Activated gamma-delta T cell (primary cell): ENCODE results near the gene B4GALT5.
A peak's percentile ranks its signal among the peaks of the same experiment; 100 is the strongest.
"Not testable (repeated sequence)": the region's sequence is repeated elsewhere in the genome, so short reads cannot be mapped to it uniquely, and the experiment has no call there.

Experiments
- DNase-seq: peaks from one replicate; lab custom pipeline; 2025; lab: John Stamatoyannopoulos, UW

B4GALT5 gene

DNA sequence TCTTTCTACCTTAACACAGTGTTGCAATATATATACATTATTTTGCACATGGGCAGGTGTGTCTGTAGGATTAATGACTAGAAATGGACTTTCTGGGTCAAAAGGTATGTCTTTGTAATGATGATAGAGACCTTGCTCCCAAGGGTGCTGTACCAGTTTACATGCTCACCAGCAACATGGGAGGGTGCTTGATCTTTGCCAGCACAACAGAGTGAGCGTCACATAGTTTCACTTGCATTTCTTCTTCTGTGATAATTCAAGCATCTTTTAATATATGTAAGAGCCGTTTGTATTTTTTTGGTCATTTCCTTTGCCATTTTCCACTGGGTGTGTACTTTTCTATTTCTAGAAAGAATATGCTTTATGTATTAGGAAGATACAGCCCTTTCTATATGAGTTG lies 23.6 kb upstream of the B4GALT5 start:
- no peak for DNase-seq

DNA sequence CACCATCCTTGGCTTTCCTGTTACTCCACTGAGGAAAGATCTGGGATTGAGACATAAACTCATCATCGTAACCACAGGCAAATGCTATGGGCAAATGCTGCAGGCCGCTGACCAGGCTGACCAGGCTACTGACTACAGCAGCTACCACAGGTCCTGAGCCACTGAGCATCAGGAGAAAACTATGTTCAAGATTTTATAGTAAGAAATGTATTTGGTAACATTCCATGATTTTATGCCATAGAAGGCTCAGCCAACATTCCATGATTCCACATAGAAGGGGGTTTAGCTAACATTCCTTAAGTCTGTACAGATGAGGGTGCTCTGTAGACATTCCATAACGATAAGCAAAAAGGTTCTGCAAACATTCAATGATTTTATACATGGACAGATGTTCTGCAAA lies 16.1 kb upstream of the B4GALT5 start:
- DNase-seq: no peak

DNA sequence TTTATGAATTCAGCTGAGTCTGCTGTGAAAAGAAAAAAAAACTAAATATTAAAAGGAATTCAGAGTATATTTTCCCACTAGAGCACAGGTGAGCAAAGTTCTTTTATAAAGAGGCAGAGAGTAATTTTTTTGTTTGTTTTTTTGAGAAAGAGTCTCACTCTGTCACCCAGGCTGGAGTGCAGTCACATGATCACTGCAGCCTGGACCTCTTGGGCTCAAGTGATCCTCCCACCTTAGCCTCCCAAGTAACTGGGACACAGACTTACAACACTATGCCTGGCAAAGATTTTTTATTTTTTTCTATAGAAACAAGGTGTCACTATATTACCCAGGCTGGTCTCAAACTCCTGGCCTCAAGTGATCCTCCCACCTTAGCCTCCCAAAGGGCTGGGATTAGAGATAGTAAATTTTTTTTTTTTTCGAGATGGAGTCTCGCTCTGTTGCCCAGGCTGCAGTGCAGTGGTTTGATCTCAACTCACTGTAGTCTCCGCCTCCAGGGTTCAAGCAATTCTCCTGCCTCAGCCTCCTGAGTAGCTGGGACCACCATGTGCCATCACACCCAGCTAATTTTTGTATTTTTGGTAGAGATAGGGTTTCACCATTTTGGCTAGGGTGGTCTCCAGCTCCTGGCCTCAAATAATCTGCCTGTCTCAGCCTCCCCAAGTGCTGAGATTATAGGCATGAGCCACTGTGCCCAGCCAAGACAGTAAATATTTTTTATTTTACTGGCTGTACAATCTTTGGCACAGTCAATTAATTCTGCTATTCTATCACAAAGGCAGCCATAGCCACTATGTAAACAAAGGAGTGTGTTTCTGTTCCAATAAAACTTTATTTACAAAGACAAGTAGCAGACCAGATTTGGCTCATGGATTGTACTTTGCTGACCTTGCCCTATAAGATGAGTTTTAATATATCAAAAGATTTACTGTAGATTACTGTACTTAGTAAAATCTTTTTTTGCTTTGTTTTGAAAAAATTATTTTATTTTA lies 14.5 kb upstream of the B4GALT5 start:
- no peak for DNase-seq

GRCh38 chr20:49727478-49727877 lies 13.8 kb upstream of the B4GALT5 start:
- DNase-seq: no peak

GRCh38 chr20:49725694-49726093 lies 12.0 kb upstream of the B4GALT5 start:
- DNase-seq: no peak

GRCh38 chr20:49725224-49725606 lies 11.5 kb upstream of the B4GALT5 start:
- not testable (repeated sequence) for DNase-seq

DNA sequence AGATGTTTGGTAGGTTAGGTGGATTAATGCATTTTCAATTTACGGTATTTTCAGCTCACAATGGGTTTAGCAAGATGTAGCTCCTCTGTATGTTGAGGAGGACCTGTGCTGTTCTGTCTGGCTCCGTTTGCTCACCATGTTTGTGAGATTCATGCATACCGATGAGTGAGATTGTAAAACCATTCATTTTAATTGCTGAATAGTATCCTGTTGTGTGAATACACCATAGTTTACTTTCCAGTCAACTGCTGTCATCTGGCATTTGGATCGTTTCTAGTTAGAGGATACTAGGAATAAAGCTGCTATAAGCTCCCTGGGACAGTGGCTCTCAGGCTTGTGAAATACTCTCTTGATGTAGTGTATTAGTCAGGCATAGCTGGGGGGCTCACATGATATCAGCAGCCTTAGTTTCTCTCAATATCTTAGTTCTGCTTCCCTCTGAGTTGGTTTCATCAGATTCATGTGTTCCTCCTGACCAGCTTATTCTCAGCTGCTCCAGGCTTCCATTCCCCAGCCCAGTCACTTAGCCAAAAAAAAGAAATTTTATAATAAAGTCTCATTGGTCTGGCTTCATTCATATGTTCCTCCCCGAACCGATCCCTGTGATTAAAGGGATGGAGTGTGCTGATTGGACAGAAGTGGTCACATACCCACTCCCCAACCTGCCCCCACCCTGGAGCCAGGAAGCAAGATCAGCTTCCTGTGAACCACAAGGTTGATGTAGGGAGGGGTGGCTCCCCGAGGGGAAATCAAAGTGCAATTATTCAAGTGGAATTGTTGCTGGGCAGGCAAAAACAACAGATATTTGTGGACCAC lies 10.9 kb upstream of the B4GALT5 start:
- no peak for DNase-seq

DNA sequence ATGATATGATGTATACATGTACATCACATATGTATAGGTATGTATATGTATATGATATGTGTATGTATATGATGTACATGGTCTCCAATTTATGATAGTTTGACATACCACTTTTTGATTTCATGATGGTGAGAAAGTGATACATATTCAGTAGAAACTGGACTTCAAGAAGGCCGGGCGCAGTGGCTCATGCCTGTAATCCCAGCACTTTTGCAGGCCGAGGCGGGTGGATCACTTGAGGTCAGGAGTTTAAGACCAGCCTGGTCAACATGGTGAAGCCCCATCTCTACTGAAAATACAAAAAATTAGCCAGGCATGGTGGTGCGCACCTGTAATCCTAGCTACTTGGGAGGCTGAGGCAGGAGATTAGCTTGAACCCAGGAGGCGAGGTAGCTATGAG lies 10.1 kb upstream of the B4GALT5 start:
- DNase-seq: not testable (repeated sequence)

DNA sequence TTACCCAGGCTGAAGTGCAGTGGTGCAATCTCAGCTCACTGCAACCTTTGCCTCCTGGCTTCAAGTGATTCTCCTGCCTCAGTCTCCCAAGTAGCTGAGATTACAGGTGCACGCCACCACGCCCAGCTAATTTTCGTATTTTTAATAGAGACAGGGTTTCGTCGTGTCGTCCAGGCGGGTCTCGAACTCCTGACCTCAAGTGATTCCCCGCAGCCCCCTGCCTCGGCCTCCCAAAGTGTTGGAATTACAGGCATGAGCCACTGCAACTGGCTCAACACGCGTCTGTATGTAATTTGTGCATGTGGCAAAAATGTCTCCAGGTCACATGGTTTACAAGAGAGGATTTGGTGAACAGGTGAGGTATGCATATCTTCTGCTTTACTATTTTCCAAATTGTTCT lies 7.6 kb upstream of the B4GALT5 start:
- DNase-seq: not testable (repeated sequence)

DNA sequence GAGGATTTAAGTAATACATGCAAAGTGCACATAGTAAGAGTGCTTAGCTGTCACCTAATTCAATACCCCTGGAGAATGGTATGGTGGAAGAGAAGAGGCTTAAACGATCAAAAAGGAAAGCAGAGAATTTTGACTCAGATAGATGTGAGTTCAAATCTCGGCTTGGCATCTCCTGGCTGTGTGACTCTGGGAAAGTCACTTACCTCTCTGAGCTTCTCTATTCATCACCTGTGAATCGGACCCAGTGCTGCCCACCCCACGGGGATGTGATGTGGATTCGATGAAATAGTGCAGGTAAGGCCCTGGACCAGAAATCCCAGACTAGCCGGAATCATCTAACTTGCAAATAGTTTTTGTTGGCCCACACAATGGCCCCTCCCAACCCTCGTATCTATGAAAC lies 1.8 kb upstream of the B4GALT5 start:
- DNase-seq: no peak

GRCh38 chr20:49712996-49713752 lies 504 bp downstream of the B4GALT5 start:
- peak; percentile 41 for DNase-seq

DNA sequence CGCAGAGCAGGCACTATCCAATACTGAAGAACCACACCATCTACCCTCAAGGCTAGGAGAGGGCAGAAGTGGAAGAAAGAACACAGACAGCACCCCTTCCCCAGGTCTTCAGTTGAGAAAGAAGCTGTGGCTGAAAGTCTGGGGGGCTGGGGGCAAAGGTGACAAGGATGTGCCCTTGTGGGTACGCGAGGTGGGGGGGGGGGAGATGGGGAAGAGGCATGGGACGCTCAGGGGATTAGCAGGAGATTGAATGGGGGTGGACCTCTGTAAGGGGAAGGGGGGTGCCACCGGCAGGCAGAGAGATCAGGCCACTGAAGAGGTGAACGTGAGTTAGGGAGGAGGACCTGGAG lies 1.1 kb downstream of the B4GALT5 start:
- no peak for DNase-seq

DNA sequence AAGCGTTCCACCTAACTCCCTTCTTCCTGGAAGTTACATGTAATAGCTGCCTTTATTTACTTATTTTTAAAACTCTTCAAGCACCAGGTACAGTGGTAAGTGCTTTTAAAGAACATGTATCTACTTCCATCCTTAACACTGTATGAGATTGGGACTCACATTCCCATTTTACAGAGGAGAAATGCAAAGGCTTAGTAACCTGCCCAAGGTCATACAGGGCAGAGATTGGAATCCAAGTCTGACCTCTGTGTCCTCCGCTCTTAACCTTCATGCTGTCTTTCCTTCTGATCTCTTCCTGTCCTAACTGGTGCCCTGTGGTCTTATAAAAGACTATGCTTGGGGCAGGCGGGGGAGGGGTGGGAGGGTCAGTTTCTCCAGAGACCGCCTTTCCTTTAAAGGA lies 1.6 kb downstream of the B4GALT5 start:
- no peak for DNase-seq

DNA sequence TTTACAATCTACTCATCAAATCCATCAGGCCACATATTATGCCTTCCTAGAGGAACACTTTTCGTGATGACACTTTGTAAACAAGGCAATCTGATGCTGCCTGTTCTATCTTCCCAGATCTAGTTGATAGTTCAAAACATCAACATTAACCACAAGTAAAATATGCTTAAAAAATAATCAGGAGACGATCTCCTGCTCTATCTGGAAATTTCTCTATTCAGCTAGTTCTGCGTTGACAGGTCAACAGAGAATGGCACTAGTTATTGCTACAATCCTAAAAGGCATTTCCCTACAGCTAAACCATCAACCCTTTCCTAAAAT lies 2.1 kb downstream of the B4GALT5 start:
- DNase-seq: no peak

DNA sequence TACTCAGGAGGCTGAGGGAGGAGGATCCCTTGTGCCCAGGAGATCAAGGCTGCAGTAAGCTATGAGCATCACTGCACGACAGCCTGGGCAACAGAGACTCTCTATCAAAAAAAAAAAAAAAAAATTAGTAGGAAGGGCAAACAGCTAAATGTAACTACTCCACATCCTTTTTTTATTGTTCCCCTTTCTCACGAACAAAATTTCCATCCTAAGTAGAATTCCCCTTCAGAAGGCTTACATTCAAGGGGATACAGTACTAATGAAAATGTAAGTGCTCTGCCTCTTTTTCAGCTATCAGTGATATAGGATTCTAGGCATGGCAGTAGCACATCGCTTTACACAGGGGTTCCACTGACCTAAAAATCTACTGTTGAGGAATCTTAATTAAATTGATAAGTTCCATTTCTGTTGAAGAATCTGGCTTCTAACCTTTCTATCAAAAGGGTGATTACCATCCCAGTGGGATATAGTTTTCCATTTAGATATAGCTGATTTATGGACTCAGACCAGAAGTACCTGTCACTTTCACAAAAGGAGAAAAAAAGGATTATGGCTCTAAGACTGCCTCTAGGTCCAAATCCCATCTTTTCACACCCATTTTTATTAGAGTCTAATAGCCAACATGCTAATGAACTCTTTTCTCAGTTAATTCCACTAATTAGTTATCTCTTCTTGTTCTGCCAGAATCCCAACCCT lies 2.6 kb downstream of the B4GALT5 start:
- DNase-seq: no peak

DNA sequence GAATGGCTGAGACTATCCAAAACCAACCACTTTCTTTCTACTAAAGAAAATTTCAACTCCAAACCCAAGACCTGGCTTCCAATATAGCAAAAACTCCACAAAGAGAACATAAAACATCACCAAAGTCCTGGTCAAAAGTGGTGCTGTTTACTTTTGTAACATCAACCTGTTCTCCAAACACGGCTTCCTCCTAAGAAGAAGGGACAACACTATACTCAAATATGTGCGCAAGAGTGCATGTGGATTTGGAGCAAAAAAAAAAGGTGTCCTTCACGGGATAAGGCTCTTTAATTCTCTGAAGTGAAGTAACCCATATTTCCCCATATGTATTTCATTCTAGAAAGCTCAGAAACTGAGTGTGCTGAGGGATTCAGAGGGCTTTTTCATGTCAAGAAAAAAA lies 6.6 kb downstream of the B4GALT5 start:
- DNase-seq: no peak

- no peak for DNase-seq
Measured at GRCh38 chr20:49706630-49707091, 7.0 kb downstream of the B4GALT5 start.

- not testable (repeated sequence) for DNase-seq
Measured at GRCh38 chr20:49705893-49706292, 7.8 kb downstream of the B4GALT5 start.

DNA sequence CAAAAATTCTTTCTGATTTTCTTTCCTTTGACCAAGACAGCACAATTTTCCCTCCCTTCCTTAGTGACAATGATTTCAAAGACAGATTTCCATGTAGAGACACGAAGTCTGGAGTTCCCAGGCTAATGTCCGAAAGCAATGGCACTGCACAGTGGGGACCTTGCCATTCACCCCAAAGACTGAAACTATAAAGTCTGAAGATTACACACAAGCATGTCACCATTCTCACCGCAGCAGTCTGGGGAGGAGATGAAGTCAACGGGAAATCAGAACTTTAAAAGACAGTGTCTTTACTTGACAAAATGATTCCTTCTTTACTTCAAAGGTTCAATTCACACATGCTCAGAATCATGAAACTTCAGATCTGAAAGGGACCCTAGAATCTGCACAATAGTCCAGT lies 8.3 kb downstream of the B4GALT5 start:
- DNase-seq: no peak

DNA sequence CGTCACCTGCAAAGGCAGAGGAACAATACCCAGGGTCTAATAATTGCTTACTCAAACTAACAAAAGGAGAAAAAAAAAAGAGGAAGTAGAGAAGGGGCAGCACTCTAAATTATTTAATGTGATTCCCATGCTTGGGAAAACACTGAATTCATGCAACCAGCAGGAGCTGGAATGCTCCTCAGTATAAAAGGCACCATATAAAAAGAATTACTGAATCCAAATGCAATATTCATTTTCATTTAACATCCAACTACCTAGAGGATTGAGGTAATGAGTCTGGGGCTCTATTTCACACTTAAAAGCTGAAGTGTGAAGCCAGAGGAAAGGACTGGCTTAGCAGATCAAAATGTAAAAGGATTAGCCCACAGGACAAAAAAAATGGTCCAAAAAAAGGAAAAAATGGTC lies 8.7 kb downstream of the B4GALT5 start:
- DNase-seq: no peak

DNA sequence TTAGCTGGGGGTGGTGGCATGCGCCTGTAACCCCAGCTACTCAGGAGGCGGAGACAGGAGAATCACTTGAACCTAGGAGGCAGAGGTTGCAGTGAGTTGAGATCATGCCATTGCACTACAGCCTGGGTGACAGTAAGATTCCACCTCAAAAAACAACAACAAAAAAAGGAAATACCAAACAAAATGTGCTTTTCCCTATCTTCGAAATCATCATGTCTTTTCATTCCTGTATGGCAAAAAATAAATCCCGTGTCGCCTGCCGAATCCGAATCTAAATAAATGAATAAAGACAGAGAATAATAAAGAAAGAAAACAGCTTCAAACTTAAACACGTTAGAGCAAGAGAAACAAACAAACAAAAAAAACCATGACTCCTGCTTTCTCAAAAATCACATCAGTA lies 11.8 kb downstream of the B4GALT5 start:
- DNase-seq: no peak
